ENCODE data around the gene N4BP3.

- no peak for TF ChIP-seq EZH2phosphoT487 (IDR thresholded peaks at IDR 0.05; ENCODE audit: insufficient read depth, low read depth)
- no peak for TF ChIP-seq EZH2 (IDR thresholded peaks at IDR 0.05; ENCODE audit: insufficient read depth, poor library complexity, severe bottlenecking)
These were observed 2.8 kb upstream of the N4BP3 start for GRCh38 chr5:178110511-178110910.

Data from GM23248 (cell line).